GM18951 (cell line): ENCODE data around the gene CD69.

Source experiments
- POLR2A ChIP-seq: IDR thresholded peaks from 4 replicates; pipeline ENCODE4 v1.6.1; 2011; ENCODE audit warnings: mild to moderate bottlenecking; ENCODE audit not compliant: insufficient read length, insufficient read depth; ENCODE audit errors: extremely low read depth
- in situ Hi-C: fragments of 300-500 bp; cut with MboI; formaldehyde crosslinking; loops from one replicate; pipeline ENCODE4 v1.12.0; 2022; ENCODE audit warnings: low sequenced_read_pairs, mixed read lengths, inconsistent platforms; ENCODE audit not compliant: unreplicated experiment

CD69 gene

GRCh38 chr12:9760699-9761418, at the start of gene CD69:
Gene CD69 (minus strand): TSS chr12:9760901. CDS start chr12:9760820, 81 bp downstream.
- in situ Hi-C loops, result no loop called here
- peak; percentile 90 for TF ChIP-seq POLR2A

GRCh38 chr12:9809866-9810265, 49.2 kb upstream of the CD69 start:
- in situ Hi-C loops, result loop anchor here (25.0 kb wide), 1 partner anchor 327 kb away; the partner anchor contains the start of gene CLEC7A
- TF ChIP-seq POLR2A, result no peak

GRCh38 chr12:9809338-9809737, 48.6 kb upstream of the CD69 start:
- in situ Hi-C loops, result loop anchor here (25.0 kb wide), 1 partner anchor 328 kb away; the partner anchor contains the start of gene CLEC7A
- no peak for TF ChIP-seq POLR2A

- in situ Hi-C loops, result loop anchor here (25.0 kb wide), 1 partner anchor 329 kb away; the partner anchor contains the start of gene CLEC7A
- TF ChIP-seq POLR2A, result no peak
Observed at GRCh38 chr12:9808504-9808903, 47.8 kb upstream of the CD69 start.

GRCh38 chr12:9806714-9807113, 46.0 kb upstream of the CD69 start:
- in situ Hi-C loops, result loop anchor here (25.0 kb wide), 1 partner anchor 331 kb away; the partner anchor contains the start of gene CLEC7A

GRCh38 chr12:9805883-9806282, 45.2 kb upstream of the CD69 start:
- in situ Hi-C loops, result loop anchor here (25.0 kb wide), 1 partner anchor 331 kb away; the partner anchor contains the start of gene CLEC7A
- TF ChIP-seq POLR2A, result no peak

More at GRCh38 chr12:9806714-9807113, 46.0 kb upstream of the CD69 start:
- TF ChIP-seq POLR2A, result no peak

GRCh38 chr12:9799961-9800360, 39.3 kb upstream of the CD69 start:
- no peak for TF ChIP-seq POLR2A
- in situ Hi-C loops, result loop anchor here (5.0 to 25.0 kb wide), 2 partner anchors 48 to 337 kb away; partner anchors contain the start of gene CLEC7A

- in situ Hi-C loops, result loop anchor here (5.0 kb wide), 1 partner anchor 46 kb away; no protein-coding TSS in a partner anchor
Observed at GRCh38 chr12:9797722-9798619, 37.3 kb upstream of the CD69 start.

GRCh38 chr12:9796971-9797370, 36.3 kb upstream of the CD69 start:
- no peak for TF ChIP-seq POLR2A
- in situ Hi-C loops, result loop anchor here (5.0 kb wide), 1 partner anchor 45 kb away; no protein-coding TSS in a partner anchor

More at GRCh38 chr12:9797722-9798619, 37.3 kb upstream of the CD69 start:
- TF ChIP-seq POLR2A, result no peak

GRCh38 chr12:9796346-9796745, 35.6 kb upstream of the CD69 start:
- no peak for TF ChIP-seq POLR2A
- in situ Hi-C loops, result loop anchor here (5.0 kb wide), 1 partner anchor 44 kb away; no protein-coding TSS in a partner anchor

- no peak for TF ChIP-seq POLR2A
- in situ Hi-C loops, result loop anchor here (5.0 kb wide), 1 partner anchor 44 kb away; no protein-coding TSS in a partner anchor
Observed at GRCh38 chr12:9795945-9796344, 35.2 kb upstream of the CD69 start.

- TF ChIP-seq POLR2A, result no peak
- in situ Hi-C loops, result loop anchor here (5.0 kb wide), 1 partner anchor 42 kb away; no protein-coding TSS in a partner anchor
Observed at GRCh38 chr12:9794484-9795093, 33.9 kb upstream of the CD69 start.
